Skeletal muscle satellite cell (primary cell): ENCODE data around the gene CCDC68.

ENCODE experiments used
- H3K27me3 ChIP-seq: 2 replicates; pipeline ENCODE4 v1.7.0; 2013; ENCODE audit warnings: low read length; ENCODE audit not compliant: control insufficient read depth, insufficient read depth
- H3K36me3 ChIP-seq: 2 replicates; pipeline ENCODE4 v1.7.0; 2013; ENCODE audit warnings: mild to moderate bottlenecking, control low read depth, low read length; ENCODE audit not compliant: insufficient read depth
- H3K4me1 ChIP-seq: 2 replicates; pipeline ENCODE4 v1.7.0; 2013; ENCODE audit warnings: low read length; ENCODE audit not compliant: control insufficient read depth, insufficient read depth
- H3K4me2 ChIP-seq: 2 replicates; pipeline ENCODE4 v1.7.0; 2013; ENCODE audit warnings: mild to moderate bottlenecking, low read length
- H3K4me3 ChIP-seq: 2 replicates; pipeline ENCODE4 v1.7.0; 2013; ENCODE audit warnings: low read length
- H3K9ac ChIP-seq: 2 replicates; pipeline ENCODE4 v1.7.0; 2013; ENCODE audit warnings: mild to moderate bottlenecking, low read depth, low read length, moderate library complexity
- H3K9me3 ChIP-seq: replicated peaks from 2 replicates; pipeline ENCODE4 v1.7.0; 2013; ENCODE audit warnings: mild to moderate bottlenecking, control low read depth, low read length

The CCDC68 gene

DNA sequence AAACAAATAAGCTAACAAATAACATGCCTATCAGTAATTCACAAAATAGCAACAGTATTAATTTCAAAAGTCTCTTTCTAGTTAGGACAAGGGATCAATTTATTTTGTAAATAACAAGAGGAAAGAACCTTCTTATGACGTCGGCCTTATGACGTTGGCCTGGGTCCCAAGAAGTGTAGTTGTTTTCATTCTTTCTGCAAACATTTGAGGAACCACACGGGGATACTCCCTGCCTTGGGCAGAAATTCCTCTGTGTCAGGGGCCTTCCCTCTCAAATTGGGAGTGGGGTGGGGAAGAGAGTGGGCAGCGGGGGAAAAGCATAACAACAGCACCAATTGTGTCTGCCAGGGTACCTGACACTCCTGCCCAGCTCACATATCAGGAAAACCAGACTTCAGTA is 1.3 kb downstream of the CCDC68 start:
- Histone ChIP-seq H3K9me3 (no peaks in the 10 kb centered on the region), H3K27me3 (no peaks in the 10 kb centered on the region), H3K9ac (peak overlapping the region; percentile 64), H3K4me3 (peak overlapping the region; percentile 62), H3K36me3 (no peaks in the 10 kb centered on the region), H3K4me1 (peaks cover 21% of the 10 kb centered on the region), H3K4me2 (peak overlapping the region; percentile 80)

DNA sequence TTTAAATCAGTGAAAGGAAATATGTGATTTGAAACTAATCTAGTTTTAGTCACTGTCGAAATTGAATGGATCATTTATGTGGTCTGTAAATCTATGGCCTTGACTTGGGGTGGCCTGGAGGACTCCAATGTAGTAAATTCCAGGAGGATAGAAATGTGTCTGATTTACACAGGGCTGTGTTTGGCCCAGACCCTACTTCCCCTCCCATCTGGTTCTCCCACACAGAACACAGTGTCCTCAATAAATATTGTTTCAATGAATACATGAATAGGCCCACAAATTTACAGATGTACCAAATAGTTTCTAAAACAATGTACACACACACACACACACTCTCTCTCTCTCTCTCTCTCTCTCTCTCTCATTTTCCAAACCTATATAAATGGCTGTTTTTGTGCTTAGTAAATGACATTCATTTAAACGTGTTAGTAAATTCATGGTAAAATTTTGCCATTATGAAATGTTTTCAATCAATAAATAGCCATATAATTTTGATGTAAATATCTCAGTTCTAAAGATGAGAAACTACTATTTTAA is 1.9 kb downstream of the CCDC68 start:
- H3K4me3 ChIP-seq: peak overlapping the region; percentile 39
- no peaks in the 10 kb centered on the region for H3K36me3 ChIP-seq
- peaks cover 21% of the 10 kb centered on the region for H3K4me1 ChIP-seq
- peak overlapping the region; percentile 80 for H3K4me2 ChIP-seq
- H3K27me3 ChIP-seq: no peaks in the 10 kb centered on the region
- peak overlapping the region; percentile 64 for H3K9ac ChIP-seq
- H3K9me3 ChIP-seq: no peaks in the 10 kb centered on the region

DNA sequence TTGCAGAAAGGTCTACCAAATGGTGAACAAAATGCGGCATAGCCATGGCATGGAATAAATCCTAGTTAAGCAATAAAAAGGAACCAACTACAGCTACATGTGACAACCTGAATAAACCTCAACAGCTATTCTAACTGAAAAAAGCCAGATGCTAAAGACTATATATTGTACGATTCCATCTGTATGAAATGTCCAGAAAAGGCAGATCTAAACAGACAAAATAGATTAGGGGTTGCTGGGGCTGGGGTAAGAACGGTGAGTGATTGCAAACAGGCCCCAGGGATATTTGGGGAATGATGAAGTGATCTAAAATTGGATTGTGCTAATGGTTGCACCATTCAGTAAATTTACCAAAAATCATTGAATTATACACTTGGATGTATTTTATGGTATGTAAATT is 2.8 kb downstream of the CCDC68 start:
- no peaks in the 10 kb centered on the region for H3K27me3 ChIP-seq
- H3K4me1 ChIP-seq: peaks cover 21% of the 10 kb centered on the region
- H3K4me3 ChIP-seq: no peak overlapping the region
- H3K4me2 ChIP-seq: peak overlapping the region; percentile 80
- no peaks in the 10 kb centered on the region for H3K36me3 ChIP-seq
- no peaks in the 10 kb centered on the region for H3K9me3 ChIP-seq
- H3K9ac ChIP-seq: no peak overlapping the region

DNA sequence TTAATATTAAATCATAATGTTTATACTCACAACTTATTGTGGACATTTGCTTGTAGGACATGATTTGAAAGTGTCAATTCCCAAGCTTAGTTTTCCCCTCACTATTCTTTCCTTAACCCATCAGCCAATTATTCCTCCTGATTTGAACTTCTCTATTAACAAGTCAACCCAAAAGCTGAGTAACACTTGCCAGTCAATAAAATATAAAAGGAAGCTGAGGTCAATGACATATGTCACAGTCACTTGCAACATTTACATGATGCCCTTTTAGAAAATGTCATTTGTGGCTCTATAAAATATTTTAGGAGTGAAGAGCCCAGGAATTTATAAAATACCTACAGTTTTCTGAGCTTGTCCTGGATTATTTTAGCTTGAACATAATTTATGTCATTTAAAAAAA is 7.2 kb downstream of the CCDC68 start:
- no peak overlapping the region for H3K9ac ChIP-seq
- no peaks in the 10 kb centered on the region for H3K9me3 ChIP-seq
- no peaks in the 10 kb centered on the region for H3K27me3 ChIP-seq
- H3K4me3 ChIP-seq: no peak overlapping the region
- H3K36me3 ChIP-seq: no peaks in the 10 kb centered on the region
- no peak overlapping the region for H3K4me2 ChIP-seq
- peaks cover 13% of the 10 kb centered on the region for H3K4me1 ChIP-seq

DNA sequence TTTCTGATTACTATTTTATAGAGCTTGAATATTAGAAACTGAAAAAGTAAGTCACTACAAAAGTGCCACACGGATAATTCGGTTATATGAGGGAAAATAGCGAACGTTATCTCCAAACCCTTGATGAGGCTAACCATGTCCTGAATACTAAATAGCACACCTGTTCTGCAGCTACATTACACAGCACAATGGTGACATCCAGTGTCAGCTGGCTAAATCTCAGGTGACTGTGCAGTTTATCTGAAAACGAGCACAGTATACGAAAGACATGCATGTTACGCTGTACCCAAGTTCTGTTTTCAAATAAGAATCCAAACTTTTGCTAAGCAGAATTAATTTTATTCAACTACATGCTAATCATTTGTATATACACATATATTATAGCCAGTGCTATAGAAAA is 9.0 kb downstream of the CCDC68 start:
- no peaks in the 10 kb centered on the region for H3K36me3 ChIP-seq
- H3K4me1 ChIP-seq: peaks cover 5% of the 10 kb centered on the region
- H3K4me3 ChIP-seq: no peak overlapping the region
- no peaks in the 10 kb centered on the region for H3K9me3 ChIP-seq
- H3K9ac ChIP-seq: no peak overlapping the region
- H3K4me2 ChIP-seq: no peak overlapping the region
- H3K27me3 ChIP-seq: no peaks in the 10 kb centered on the region

DNA sequence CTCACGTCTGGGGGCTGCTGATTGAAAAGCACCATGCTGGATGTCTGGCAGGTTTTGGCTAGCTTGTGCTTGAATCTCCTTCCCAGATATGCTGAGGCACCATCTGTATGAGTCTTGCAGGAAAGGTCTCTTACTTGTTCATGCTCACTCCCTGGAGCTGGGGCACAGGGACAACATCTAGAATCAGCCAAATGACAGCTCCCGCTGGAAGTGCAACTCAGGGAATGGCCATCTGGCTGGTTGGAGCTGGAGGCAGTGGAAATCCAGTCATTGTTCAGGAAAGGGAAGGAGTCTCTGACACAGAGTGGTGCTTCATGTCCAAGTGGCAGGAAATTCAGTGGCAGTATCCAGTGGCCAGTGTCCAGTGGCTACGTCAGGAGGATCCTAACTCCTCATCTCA is 9.7 kb downstream of the CCDC68 start:
- H3K27me3 ChIP-seq: no peaks in the 10 kb centered on the region
- H3K4me2 ChIP-seq: no peak overlapping the region
- peaks cover 5% of the 10 kb centered on the region for H3K4me1 ChIP-seq
- H3K36me3 ChIP-seq: no peaks in the 10 kb centered on the region
- H3K9ac ChIP-seq: no peak overlapping the region
- no peaks in the 10 kb centered on the region for H3K9me3 ChIP-seq
- no peak overlapping the region for H3K4me3 ChIP-seq

DNA sequence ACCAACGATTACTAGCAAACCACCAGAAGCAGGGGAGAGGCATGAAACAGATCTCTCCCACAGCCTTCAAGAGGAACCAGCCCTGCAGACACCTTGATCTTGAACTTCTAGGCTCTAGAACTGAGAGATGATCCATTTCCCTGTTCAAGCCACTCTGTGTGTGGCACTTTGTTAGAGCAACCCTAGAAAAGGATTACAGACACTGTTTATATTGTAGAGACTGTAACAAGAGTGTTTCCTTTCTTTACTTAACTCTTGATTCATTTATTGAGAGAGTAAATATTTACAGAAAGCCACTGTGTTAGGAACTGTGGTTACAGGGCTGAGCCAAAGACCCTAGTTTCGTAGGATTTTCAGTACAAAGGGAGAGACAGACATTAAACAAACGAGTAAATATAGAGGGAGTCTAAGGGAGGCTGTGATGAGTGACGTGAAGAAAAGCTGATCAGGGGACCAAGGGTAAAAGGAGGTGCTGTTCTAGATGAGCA is 10.9 kb downstream of the CCDC68 start:
- H3K9me3 ChIP-seq: no peaks in the 10 kb centered on the region
- H3K4me2 ChIP-seq: no peak overlapping the region
- no peaks in the 10 kb centered on the region for H3K27me3 ChIP-seq
- no peak overlapping the region for H3K4me3 ChIP-seq
- no peak overlapping the region for H3K9ac ChIP-seq
- peaks cover 5% of the 10 kb centered on the region for H3K4me1 ChIP-seq
- H3K36me3 ChIP-seq: no peaks in the 10 kb centered on the region

DNA sequence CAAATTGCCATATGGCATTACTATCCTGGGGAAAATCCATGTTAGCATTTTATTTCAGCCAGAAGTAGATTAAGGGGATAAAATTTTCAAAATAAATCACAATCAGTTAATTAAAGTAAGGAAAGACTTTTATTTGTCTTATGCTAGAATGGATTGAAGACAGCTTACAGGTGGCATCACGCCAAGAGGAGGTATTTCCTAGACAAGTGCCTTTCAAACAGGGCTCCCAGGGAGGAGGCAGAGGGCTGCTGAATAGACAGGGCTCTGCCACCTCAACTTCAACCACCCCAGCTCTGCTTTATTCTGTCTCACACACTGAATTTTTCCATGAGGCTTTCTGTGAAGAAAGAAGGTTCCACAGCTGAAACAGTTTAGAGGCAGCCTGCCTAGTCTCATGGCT is 12.2 kb downstream of the CCDC68 start:
- peaks cover 5% of the 10 kb centered on the region for H3K4me1 ChIP-seq
- H3K27me3 ChIP-seq: no peaks in the 10 kb centered on the region
- peaks cover 4% of the 10 kb centered on the region for H3K36me3 ChIP-seq
- H3K4me3 ChIP-seq: no peak overlapping the region
- no peak overlapping the region for H3K9ac ChIP-seq
- no peak overlapping the region for H3K4me2 ChIP-seq
- H3K9me3 ChIP-seq: no peaks in the 10 kb centered on the region

DNA sequence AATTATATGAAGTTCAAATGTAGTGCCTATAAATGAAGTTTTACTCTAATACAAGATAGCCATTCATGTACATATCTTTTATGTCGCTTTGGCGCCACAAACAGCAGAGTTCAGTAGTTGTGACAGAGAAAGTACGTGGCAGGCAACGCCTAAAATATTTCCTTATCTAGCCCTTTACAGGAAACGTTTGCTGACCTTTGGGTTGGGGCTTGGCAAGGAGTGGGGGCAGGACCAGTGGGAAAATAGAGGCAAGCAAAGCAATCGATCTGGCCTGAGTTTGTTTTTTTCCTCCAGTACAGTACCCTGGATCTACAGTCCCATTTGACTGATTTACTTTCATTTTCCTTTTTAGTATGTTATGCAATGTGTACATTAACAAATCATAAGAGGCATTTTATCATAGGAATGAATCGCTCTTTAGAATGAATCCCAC is 13.1 kb downstream of the CCDC68 start:
- Histone ChIP-seq H3K4me2 (peak overlapping the region; percentile 72), H3K36me3 (peaks cover 4% of the 10 kb centered on the region), H3K9ac (peak overlapping the region; percentile 17), H3K4me3 (peak overlapping the region; percentile 39), H3K9me3 (no peaks in the 10 kb centered on the region), H3K27me3 (no peaks in the 10 kb centered on the region), H3K4me1 (peaks cover 5% of the 10 kb centered on the region)

DNA sequence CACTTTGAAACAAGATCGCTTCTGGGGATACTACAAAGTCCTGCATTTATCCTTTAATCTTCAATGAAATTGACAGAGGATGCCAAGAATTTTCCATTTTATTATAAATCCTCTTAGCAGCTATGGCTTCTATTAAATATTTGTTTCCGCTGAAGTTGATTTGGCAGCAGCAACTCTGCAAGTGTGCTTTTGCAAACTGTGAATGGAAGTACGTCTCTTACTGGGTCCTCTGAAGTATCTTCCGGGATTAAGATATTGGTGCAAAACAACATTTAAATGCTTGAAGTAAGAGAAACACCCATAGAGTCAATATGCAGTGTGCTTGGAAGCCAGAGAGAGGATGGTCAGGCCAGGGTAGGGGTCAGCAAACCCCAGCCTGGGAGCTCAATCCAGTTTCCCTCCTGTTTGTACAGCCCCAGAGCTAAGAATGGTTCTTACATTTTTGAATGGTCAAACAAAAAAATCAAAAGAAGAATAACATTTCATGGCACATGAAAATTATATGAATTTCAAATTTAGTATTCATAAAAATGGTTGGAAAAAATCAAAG is 13.6 kb downstream of the CCDC68 start:
- Histone ChIP-seq H3K9me3 (no peaks in the 10 kb centered on the region), H3K36me3 (peaks cover 4% of the 10 kb centered on the region), H3K4me2 (peak overlapping the region; percentile 72), H3K4me3 (no peak overlapping the region), H3K9ac (peak overlapping the region; percentile 17), H3K27me3 (no peaks in the 10 kb centered on the region), H3K4me1 (peaks cover 5% of the 10 kb centered on the region)

DNA sequence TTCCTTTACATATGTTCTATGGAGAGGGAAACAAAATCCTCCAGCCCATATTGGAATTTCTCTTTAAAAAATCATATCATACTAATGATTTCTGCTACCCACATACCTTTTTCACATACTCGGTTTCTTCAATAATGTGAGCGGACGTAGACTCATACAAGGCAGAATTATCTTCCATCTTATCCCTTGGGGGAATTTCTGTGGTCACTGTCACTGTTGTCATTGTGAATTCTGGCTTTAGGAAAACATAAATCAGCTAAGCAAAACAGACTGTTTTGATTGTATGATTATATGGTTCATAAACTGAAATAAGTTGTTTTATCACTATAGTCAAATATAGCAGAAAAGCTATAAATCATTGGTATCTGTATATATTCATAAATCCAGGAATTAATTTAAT is 16.7 kb downstream of the CCDC68 start:
- H3K4me1 ChIP-seq: no peaks in the 10 kb centered on the region
- no peak overlapping the region for H3K4me3 ChIP-seq
- no peak overlapping the region for H3K9ac ChIP-seq
- no peak overlapping the region for H3K4me2 ChIP-seq
- H3K9me3 ChIP-seq: no peaks in the 10 kb centered on the region
- no peaks in the 10 kb centered on the region for H3K27me3 ChIP-seq
- H3K36me3 ChIP-seq: peaks cover 4% of the 10 kb centered on the region

DNA sequence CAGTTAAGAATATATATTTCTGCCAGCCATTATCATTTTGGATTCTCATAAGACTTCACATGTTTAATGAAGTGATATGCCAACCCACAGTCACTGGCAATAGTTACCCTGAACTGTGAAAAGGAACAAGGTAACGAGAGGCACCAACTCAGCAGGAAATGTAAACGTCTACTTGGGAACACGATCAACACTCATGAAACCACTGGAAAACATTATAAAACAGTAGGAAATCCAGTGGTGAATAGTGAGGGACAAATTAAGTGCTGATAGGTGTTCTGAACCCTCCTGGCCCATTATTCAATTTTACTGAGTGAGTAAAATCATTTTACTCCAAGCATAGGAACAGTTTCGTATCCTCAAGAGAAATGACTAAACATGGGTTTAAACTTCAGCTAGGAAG is 17.1 kb downstream of the CCDC68 start:
- Histone ChIP-seq H3K9ac (no peak overlapping the region), H3K36me3 (peaks cover 4% of the 10 kb centered on the region), H3K4me3 (no peak overlapping the region), H3K27me3 (no peaks in the 10 kb centered on the region), H3K9me3 (no peaks in the 10 kb centered on the region), H3K4me2 (no peak overlapping the region), H3K4me1 (no peaks in the 10 kb centered on the region)
